Adrenal gland (tissue), 5 donors: Measurements from ENCODE around the gene TEX29.

Experiments used
- POLR2A ChIP-seq, 2 donors: fragments of 450-650 bp; IDR thresholded peaks; one replicate each; pipeline ENCODE4 v1.6.1; 2017; ENCODE audit warnings: antibody characterized with exemption in 2 of 2, mild to moderate bottlenecking in 2 of 2, moderate library complexity in 1 of 2
- TF ChIP-seq, protein P1 (sequence below), 6 experiments: fragments of 450-650 bp in 4 of 6; fragments of 200-600 bp in 2 of 6; sonication (generic) in 1 of 6; IDR thresholded peaks; 1 replicate in 5 of 6; 2 replicates in 1 of 6; pipeline versions ENCODE4 v1.5.1 to v1.8.0; 2016 to 2021; ENCODE audit warnings: antibody characterized with exemption in 6 of 6, mild to moderate bottlenecking in 2 of 6, moderate library complexity in 1 of 6
- donor health status: DM: no; HTN: no; CAD: no.

DNA sequence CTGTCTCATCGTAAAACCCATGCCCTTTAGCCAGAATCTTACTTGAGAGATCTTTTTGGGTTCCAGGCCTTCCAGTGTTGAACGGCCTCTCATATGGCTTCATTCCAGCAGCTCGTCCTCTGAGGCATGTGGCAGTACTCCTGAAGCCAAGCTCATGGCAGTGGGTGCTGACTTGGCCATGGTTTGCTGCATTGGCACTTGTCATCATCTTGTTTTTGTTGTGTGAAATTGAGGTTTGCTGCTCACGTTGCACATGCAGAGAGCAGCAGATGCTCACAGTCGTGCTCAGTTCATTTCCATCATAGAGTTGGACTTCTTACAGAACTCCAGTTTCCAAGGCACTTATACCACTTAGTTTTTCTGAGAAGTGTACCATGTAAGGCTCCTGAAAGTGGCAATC, 14.9 kb downstream of the TEX29 start:
- TF ChIP-seq, protein P1, sequence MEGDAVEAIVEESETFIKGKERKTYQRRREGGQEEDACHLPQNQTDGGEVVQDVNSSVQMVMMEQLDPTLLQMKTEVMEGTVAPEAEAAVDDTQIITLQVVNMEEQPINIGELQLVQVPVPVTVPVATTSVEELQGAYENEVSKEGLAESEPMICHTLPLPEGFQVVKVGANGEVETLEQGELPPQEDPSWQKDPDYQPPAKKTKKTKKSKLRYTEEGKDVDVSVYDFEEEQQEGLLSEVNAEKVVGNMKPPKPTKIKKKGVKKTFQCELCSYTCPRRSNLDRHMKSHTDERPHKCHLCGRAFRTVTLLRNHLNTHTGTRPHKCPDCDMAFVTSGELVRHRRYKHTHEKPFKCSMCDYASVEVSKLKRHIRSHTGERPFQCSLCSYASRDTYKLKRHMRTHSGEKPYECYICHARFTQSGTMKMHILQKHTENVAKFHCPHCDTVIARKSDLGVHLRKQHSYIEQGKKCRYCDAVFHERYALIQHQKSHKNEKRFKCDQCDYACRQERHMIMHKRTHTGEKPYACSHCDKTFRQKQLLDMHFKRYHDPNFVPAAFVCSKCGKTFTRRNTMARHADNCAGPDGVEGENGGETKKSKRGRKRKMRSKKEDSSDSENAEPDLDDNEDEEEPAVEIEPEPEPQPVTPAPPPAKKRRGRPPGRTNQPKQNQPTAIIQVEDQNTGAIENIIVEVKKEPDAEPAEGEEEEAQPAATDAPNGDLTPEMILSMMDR (IDR thresholded peaks at IDR 0.05): no peak
- TF ChIP-seq POLR2A (IDR thresholded peaks at IDR 0.05): no peak
